PC-3 (cell line): Measurements from ENCODE around the gene ABHD8. TPM values are rescaled to one million over a fixed set of nuclear protein-coding genes. Genes with fewer than 3 reads are reported as not detected.

Experiments
- ATAC-seq: fragments of 200-7000 bp; cut with Tn5 transposase; 2 replicates; pipeline ENCODE4 v1.9.1; 2020; ENCODE audit warnings: mild to moderate bottlenecking, moderate library complexity
- BruUV-seq: library from RNA; stranded (reverse); fragments of 400-500 nt; replicated peaks from 2 replicates; lab custom pipeline; 2021; lab: Mats Ljungman, UMichigan
- CTCF ChIA-PET: fragments of 300-600 bp; sonication (Branson Sonifier 250); formaldehyde crosslinking; loops from one replicate; lab custom pipeline; 2022; ENCODE audit warnings: antibody characterized with exemption; lab: Charles Lee
- POLR2A ChIA-PET: fragments of 300-600 bp; sonication (Branson Sonifier 250); formaldehyde crosslinking; loops from one replicate; lab custom pipeline; 2022; ENCODE audit warnings: antibody characterized with exemption; ENCODE audit not compliant: unreplicated experiment; lab: Charles Lee
- DNase-seq: peaks from one replicate; pipeline ENCODE4 v3.0.0-alpha.2; 2015
- H2AFZ ChIP-seq: fragments of 300-600 bp; sonication (generic); 2 replicates; pipeline ENCODE4 v1.6.0; 2016; ENCODE audit warnings: antibody characterized with exemption, low read length
- H3F3A ChIP-seq: fragments of 300-600 bp; sonication (generic); one replicate; pipeline ENCODE4 v1.6.0; 2017; ENCODE audit warnings: antibody characterized with exemption, low read length, control low read depth, mild to moderate bottlenecking; ENCODE audit not compliant: unreplicated experiment
- H3K27ac ChIP-seq: fragments of 300-600 bp; sonication (generic); 2 replicates; pipeline ENCODE4 v1.5.1; 2016; ENCODE audit warnings: mild to moderate bottlenecking, low read length
- H3K27me3 ChIP-seq: fragments of 300-600 bp; sonication (generic); 2 replicates; pipeline ENCODE4 v1.6.1; 2016; ENCODE audit warnings: low read length, mixed read lengths
- H3K36me3 ChIP-seq: fragments of 300-600 bp; sonication (generic); 2 replicates; pipeline ENCODE4 v1.6.1; 2016; ENCODE audit warnings: low read depth, mixed run types, low read length, mixed read lengths
- H3K4me1 ChIP-seq: fragments of 300-600 bp; sonication (generic); 2 replicates; pipeline ENCODE4 v1.5.1; 2016; ENCODE audit warnings: low read length; ENCODE audit not compliant: insufficient read depth
- H3K4me2 ChIP-seq: fragments of 300-600 bp; sonication (generic); 2 replicates; pipeline ENCODE4 v1.6.0; 2016; ENCODE audit warnings: low read length
- H3K4me3 ChIP-seq: fragments of 300-600 bp; sonication (generic); 2 replicates; pipeline ENCODE4 v1.5.1; 2016; ENCODE audit warnings: mild to moderate bottlenecking, low read length, mixed read lengths
- H3K79me2 ChIP-seq: fragments of 300-600 bp; sonication (generic); 2 replicates; pipeline ENCODE4 v1.6.1; 2017; ENCODE audit warnings: low read length, mixed read lengths
- H3K9ac ChIP-seq: fragments of 300-600 bp; sonication (generic); 2 replicates; pipeline ENCODE4 v1.6.0; 2016; ENCODE audit warnings: mild to moderate bottlenecking, low read length
- H3K9me2 ChIP-seq: fragments of 300-600 bp; sonication (generic); replicated peaks from 2 replicates; pipeline ENCODE4 v1.6.1; 2016; ENCODE audit warnings: mixed run types, low read length, mixed read lengths
- H3K9me3 ChIP-seq: fragments of 300-600 bp; sonication (generic); 2 replicates; pipeline ENCODE4 v1.6.1; 2016; ENCODE audit warnings: low read length, mixed read lengths
- H4K20me1 ChIP-seq: fragments of 300-600 bp; sonication (generic); 2 replicates; pipeline ENCODE4 v1.6.1; 2016; ENCODE audit warnings: low read length, mixed read lengths
- EZH2 ChIP-seq: fragments of 300-600 bp; sonication (generic); IDR thresholded peaks from one replicate; pipeline ENCODE4 v1.6.1; 2017; ENCODE audit warnings: antibody characterized with exemption, mild to moderate bottlenecking, low read length; ENCODE audit not compliant: unreplicated experiment
- EZH2phosphoT487 ChIP-seq: fragments of 300-600 bp; sonication (generic); IDR thresholded peaks from 2 replicates; pipeline ENCODE4 v1.6.1; 2018; ENCODE audit warnings: mild to moderate bottlenecking, antibody characterized with exemption, low read length, borderline replicate concordance
- intact Hi-C: fragments of 100-400 bp; cut with micrococcal nuclease; formaldehyde crosslinking; loops from 2 replicates; pipeline ENCODE4 v1.9.0; 2023
- total RNA-seq: library from RNA; depleted of rRNA; stranded (reverse); fragments of >200 nt; gene quantifications from 2 replicates; pipeline ENCODE4 v1.2.3, GENCODE V29; 2014
- TF ChIP-seq, protein P1 (sequence below): fragments of 300-600 bp; sonication (generic); conservative IDR thresholded peaks from 2 replicates; pipeline ENCODE4 v1.5.1; 2017; ENCODE audit warnings: antibody characterized with exemption, low read depth, mild to moderate bottlenecking, low read length

The ABHD8 gene
- total RNA-seq, 1 experiment from 2014 or later: 42.4 TPM

GRCh38 chr19:17339088-17339741 is 36.0 kb upstream of the ABHD8 start:
- no peak overlapping the region for H2AFZ ChIP-seq
- ATAC-seq (no peak), DNase-seq (no peak)
- H3K27ac ChIP-seq: no peak overlapping the region
- no TSS peak for BruUV-seq
- H3K79me2 ChIP-seq: peaks cover 30% of the 10 kb centered on the region
- H3K9me3 ChIP-seq: no peaks in the 10 kb centered on the region
- no peaks in the 10 kb centered on the region for H3K27me3 ChIP-seq
- no peak for TF ChIP-seq EZH2phosphoT487
- no peak for TF ChIP-seq EZH2
- TF ChIP-seq, protein P1, sequence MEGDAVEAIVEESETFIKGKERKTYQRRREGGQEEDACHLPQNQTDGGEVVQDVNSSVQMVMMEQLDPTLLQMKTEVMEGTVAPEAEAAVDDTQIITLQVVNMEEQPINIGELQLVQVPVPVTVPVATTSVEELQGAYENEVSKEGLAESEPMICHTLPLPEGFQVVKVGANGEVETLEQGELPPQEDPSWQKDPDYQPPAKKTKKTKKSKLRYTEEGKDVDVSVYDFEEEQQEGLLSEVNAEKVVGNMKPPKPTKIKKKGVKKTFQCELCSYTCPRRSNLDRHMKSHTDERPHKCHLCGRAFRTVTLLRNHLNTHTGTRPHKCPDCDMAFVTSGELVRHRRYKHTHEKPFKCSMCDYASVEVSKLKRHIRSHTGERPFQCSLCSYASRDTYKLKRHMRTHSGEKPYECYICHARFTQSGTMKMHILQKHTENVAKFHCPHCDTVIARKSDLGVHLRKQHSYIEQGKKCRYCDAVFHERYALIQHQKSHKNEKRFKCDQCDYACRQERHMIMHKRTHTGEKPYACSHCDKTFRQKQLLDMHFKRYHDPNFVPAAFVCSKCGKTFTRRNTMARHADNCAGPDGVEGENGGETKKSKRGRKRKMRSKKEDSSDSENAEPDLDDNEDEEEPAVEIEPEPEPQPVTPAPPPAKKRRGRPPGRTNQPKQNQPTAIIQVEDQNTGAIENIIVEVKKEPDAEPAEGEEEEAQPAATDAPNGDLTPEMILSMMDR: no peak
- intact Hi-C loops: no loop called here
- no peaks in the 10 kb centered on the region for H3K9me2 ChIP-seq
- H4K20me1 ChIP-seq: no peaks in the 10 kb centered on the region
- H3K9ac ChIP-seq: no peak overlapping the region
- H3K4me1 ChIP-seq: peaks cover 18% of the 10 kb centered on the region
- peak overlapping the region; percentile 93 for H3K4me2 ChIP-seq
- 0 out of 2 replicates have a peak overlapping the region, but pooled peaks have one; percentile 86 for H3K4me3 ChIP-seq
- CTCF ChIA-PET: no interaction called here
- POLR2A ChIA-PET: interaction anchor here (0.6 kb wide), 1 partner anchor 80 kb away, joined by 4 read pairs; the partner anchor contains the start of gene MVB12A
- H3K36me3 ChIP-seq: peaks cover 11% of the 10 kb centered on the region; the same call in 1 of the 2 replicates
- H3F3A ChIP-seq: no peaks in the 10 kb centered on the region

DNA sequence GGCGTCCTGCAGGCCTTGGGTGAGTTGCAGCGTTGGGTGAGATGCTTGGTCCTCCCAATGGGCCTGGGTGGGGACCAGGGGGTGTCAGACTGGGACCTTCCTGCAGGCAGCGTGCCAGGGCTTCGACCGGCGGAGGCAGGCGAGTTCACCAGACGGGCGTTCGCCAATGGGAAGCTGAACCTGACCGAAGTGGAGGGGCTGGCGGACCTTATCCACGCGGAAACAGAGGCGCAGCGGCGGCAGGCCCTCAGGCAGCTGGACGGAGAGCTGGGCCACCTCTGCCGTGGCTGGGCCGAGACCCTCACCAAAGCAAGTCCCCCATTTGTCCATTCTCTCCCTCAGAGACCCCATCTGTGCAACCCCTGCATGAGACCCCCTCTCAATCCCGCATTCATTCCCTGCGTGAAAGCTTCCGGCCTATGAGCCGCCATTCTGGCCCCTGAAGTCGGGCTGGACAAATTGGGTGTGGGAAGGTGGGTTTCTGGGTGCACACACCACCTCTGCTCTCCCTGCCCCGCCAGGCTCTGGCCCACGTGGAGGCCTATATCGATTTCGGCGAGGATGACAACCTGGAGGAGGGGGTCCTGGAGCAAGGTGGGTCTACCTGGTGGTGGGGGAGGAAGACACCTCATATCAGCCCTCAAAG is 35.3 kb upstream of the ABHD8 start:
- no peak for ATAC-seq
- Histone ChIP-seq H3K27ac (no peak overlapping the region), H3K4me1 (peaks cover 18% of the 10 kb centered on the region), H3K36me3 (peaks cover 11% of the 10 kb centered on the region; the same call in 1 of the 2 replicates), H3K9ac (peak overlapping the region; percentile 95), H3K4me2 (peak overlapping the region; percentile 93), H3K9me3 (no peaks in the 10 kb centered on the region), H3K79me2 (peaks cover 30% of the 10 kb centered on the region), H4K20me1 (no peaks in the 10 kb centered on the region), H3F3A (no peaks in the 10 kb centered on the region), H3K9me2 (no peaks in the 10 kb centered on the region), H3K4me3 (peak overlapping the region; percentile 86), H3K27me3 (no peaks in the 10 kb centered on the region), H2AFZ (no peak overlapping the region)
- no peak for DNase-seq
- BruUV-seq: no TSS peak
- intact Hi-C loops: no loop called here
- TF ChIP-seq, protein P1: no peak
- TF ChIP-seq EZH2phosphoT487: no peak
- POLR2A ChIA-PET: no interaction called here
- CTCF ChIA-PET: interaction anchor here (0.6 kb wide), 1 partner anchor 34 kb away, joined by 3 read pairs; no protein-coding TSS in a partner anchor
